Activated T-cell treated with anti-CD3 and anti-CD28 coated beads, Interleukin-2, amount 50 U/mL, for 72 hours (primary cell): ENCODE measurements around the gene VWCE. TPM values are rescaled to one million over a fixed set of nuclear protein-coding genes. Genes with fewer than 3 reads are reported as not detected.

ENCODE experiments used
- ATAC-seq, 2 donors: fragments of 150-1000 bp; cut with Tn5 transposase; replicated peaks in 1 of 2; 2 replicates each; pipeline ENCODE4 v1.10.0; 2021; ENCODE audit warnings: moderate library complexity in 2 of 2, mild to moderate bottlenecking in 1 of 2
- DNase-seq, 2 donors: peaks; one replicate each; pipeline ENCODE4 v3.0.0; 2021 to 2022; ENCODE audit warnings: mixed read lengths in 1 of 2
- H3K27ac Mint-ChIP-seq: one replicate; pipeline ENCODE4 v1.8.0; 2022; ENCODE audit warnings: mild to moderate bottlenecking, moderate library complexity, mixed read lengths
- H3K27me3 Mint-ChIP-seq: one replicate; pipeline ENCODE4 v1.8.0; 2022; ENCODE audit warnings: low read depth, mixed read lengths
- H3K36me3 Mint-ChIP-seq, 2 donors: one replicate each; pipeline ENCODE4 v1.8.0; 2022; ENCODE audit warnings: mixed read lengths in 2 of 2, mild to moderate bottlenecking in 1 of 2; ENCODE audit not compliant: insufficient read depth in 2 of 2
- H3K4me1 Mint-ChIP-seq: one replicate; pipeline ENCODE4 v1.8.0; 2022; ENCODE audit warnings: low read depth, mixed read lengths
- H3K4me3 Mint-ChIP-seq, 2 donors: one replicate each; pipeline ENCODE4 v1.8.0; 2022; ENCODE audit warnings: mild to moderate bottlenecking in 2 of 2, mixed read lengths in 2 of 2, moderate library complexity in 2 of 2
- H3K9me3 Mint-ChIP-seq, 2 donors: one replicate each; pipeline ENCODE4 v1.8.0; 2022; ENCODE audit warnings: mixed read lengths in 2 of 2
- total RNA-seq, 2 donors: library from RNA; stranded (reverse); gene quantifications; one replicate each; pipeline ENCODE4 v1.2.3, GENCODE V29; 2022

Gene VWCE
- total RNA-seq, 2 donors from 2014 or later = 7.7 to 11.8 TPM

DNA sequence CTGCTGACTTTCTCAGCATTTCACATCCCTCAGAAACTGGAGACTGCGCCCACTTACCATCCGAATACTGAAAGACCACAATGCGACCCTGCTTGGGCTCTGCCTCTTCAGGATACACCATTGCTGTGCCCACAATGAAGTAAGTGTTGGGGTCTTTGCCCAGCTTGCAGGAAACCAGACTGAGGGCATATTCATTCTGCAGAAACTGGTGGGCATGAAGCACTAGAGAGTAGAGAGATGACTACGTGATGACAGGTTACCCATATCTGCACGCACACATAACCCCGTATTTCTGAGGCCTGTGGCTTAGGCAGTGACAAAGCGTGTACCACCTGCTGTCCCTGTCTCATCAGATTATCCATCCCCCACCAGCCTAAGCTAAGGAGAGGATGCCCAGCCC, 14.6 kb upstream of the VWCE start:
- Mint-ChIP-seq H3K27ac (peak overlapping the region; percentile 32), H3K4me1 (no peaks in the 10 kb centered on the region), H3K27me3 (no peaks in the 10 kb centered on the region), H3K4me3 (peak overlapping the region in 1 of 2 donors; percentile 29), H3K9me3 (no peaks in the 10 kb centered on the region), H3K36me3 (peaks cover 8 to 22% of the 10 kb centered on the region in 2 donors)
- peak; percentile 93 to 96 for ATAC-seq
- DNase-seq = peak; percentile 45 to 52

DNA sequence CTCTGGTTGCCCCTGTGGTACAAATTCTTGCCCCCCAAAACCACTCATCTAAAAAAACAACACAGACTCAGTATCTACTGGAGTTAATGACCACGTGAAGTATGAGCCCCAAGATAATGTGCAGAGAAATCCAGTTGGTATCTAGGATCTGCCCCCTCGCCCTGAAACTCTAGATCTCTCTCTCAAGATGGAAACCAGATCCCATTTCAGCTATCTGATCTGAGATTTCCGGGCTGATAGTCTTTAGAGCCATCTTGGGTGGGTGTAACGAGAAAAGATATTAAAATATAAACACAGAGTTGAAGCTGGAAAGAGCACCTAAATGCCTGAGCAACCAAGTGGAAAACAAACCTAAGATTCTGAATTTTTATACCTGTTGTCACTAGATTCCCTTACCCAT, 14.0 kb upstream of the VWCE start:
- Mint-ChIP-seq H3K4me3 (no peak overlapping the region), H3K27ac (no peak overlapping the region), H3K9me3 (no peaks in the 10 kb centered on the region), H3K27me3 (no peaks in the 10 kb centered on the region), H3K36me3 (peaks cover 8 to 24% of the 10 kb centered on the region in 2 donors), H3K4me1 (no peaks in the 10 kb centered on the region)
- ATAC-seq = no peak
- DNase-seq = no peak

DNA sequence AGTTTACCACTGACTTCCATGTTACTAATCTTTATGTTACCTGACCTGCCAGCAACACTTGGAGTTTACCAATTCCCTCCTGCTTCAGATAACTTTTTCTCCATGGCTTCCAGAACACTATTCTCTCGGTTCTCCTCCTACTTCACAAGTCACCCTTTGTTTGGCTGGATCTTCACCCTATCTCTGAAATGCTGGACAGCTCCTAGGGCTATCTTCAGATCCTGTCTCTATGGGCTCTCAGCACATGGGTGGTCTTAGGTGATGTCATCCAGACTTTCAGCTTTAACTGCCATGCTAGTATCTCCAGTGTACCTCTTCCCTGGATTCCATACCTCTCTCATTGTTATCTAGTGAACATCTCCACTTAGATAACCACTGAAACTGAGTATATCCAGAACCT, 12.2 kb upstream of the VWCE start:
- Mint-ChIP-seq H3K27ac (no peak overlapping the region), H3K4me3 (no peak overlapping the region), H3K4me1 (no peaks in the 10 kb centered on the region), H3K36me3 (peaks cover 2 to 18% of the 10 kb centered on the region in 2 donors), H3K27me3 (no peaks in the 10 kb centered on the region), H3K9me3 (no peaks in the 10 kb centered on the region)
- DNase-seq (no peak), ATAC-seq (no peak)

DNA sequence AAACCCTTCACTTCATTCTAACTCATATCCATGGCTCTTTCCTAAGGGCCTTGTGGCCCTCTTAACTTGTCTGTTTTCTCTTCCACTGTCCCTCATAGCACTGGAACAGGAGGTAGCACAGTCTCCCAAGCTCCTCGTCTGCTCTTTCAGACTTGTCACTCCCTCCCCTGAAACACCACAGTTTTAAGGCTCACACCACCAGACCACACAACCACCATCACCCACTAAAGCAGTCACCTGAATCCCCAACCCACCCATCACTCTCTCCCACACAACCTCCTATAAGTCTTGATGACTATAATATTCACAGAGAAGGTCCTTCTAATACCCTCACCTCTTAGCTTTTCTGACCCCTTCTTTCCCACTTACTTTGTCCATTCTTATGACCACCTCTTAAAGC, 11.1 kb upstream of the VWCE start:
- no peaks in the 10 kb centered on the region for H3K27me3 Mint-ChIP-seq
- ATAC-seq (no peak), DNase-seq (no peak)
- peaks cover 2 to 12% of the 10 kb centered on the region in 2 donors for H3K36me3 Mint-ChIP-seq
- no peaks in the 10 kb centered on the region for H3K4me1 Mint-ChIP-seq
- no peak overlapping the region for H3K4me3 Mint-ChIP-seq
- no peaks in the 10 kb centered on the region for H3K9me3 Mint-ChIP-seq
- H3K27ac Mint-ChIP-seq = no peak overlapping the region

- peaks cover 6% of the 10 kb centered on the region for H3K4me1 Mint-ChIP-seq
- no peak for ATAC-seq
- no peaks in the 10 kb centered on the region for H3K27me3 Mint-ChIP-seq
- peaks cover 3 to 11% of the 10 kb centered on the region in 2 donors for H3K36me3 Mint-ChIP-seq
- DNase-seq = no peak
- no peaks in the 10 kb centered on the region for H3K9me3 Mint-ChIP-seq
- no peak overlapping the region for H3K4me3 Mint-ChIP-seq
- no peak overlapping the region for H3K27ac Mint-ChIP-seq
Observed at GRCh38 chr11:61305417-61305816, 10.3 kb upstream of the VWCE start.

DNA sequence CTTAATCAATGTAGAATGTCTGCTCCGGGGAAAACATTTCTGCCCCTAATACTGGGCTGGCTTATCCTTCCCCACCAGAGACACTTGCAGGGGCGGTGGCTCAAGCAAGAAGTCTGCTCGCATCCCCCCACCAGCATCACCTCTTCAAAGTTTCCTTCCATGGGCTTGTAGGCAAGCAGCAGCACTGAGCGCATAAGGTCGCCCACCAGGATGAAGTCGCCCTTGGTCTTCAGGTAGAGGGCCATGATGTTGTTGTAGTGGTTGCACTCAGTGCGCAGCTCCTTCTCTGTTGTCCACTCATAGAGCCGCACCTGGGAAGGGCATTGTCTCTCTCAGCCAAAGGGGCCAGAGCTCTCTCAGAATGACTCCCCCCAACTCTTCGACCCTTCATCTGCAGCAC, 8.6 kb upstream of the VWCE start:
- Mint-ChIP-seq H3K36me3 (peaks cover 3 to 16% of the 10 kb centered on the region in 2 donors), H3K9me3 (no peaks in the 10 kb centered on the region), H3K4me1 (peaks cover 11% of the 10 kb centered on the region), H3K27ac (no peak overlapping the region), H3K4me3 (no peak overlapping the region), H3K27me3 (no peaks in the 10 kb centered on the region)
- no peak for ATAC-seq
- no peak for DNase-seq

- no peak overlapping the region for H3K27ac Mint-ChIP-seq
- H3K36me3 Mint-ChIP-seq = peaks cover 8 to 20% of the 10 kb centered on the region in 2 donors
- H3K4me3 Mint-ChIP-seq = no peak overlapping the region
- no peaks in the 10 kb centered on the region for H3K9me3 Mint-ChIP-seq
- no peak for DNase-seq
- H3K27me3 Mint-ChIP-seq = no peaks in the 10 kb centered on the region
- H3K4me1 Mint-ChIP-seq = peaks cover 23% of the 10 kb centered on the region
- ATAC-seq = no peak
Observed at GRCh38 chr11:61302550-61302949, 7.4 kb upstream of the VWCE start.

GRCh38 chr11:61298663-61299244, 3.6 kb upstream of the VWCE start:
- DNase-seq (no peak), ATAC-seq (no peak)
- peaks cover 33% of the 10 kb centered on the region for H3K4me1 Mint-ChIP-seq
- H3K27ac Mint-ChIP-seq = no peak overlapping the region
- H3K9me3 Mint-ChIP-seq = no peaks in the 10 kb centered on the region
- no peaks in the 10 kb centered on the region for H3K27me3 Mint-ChIP-seq
- H3K4me3 Mint-ChIP-seq = no peak overlapping the region
- peaks cover 11 to 21% of the 10 kb centered on the region in 2 donors for H3K36me3 Mint-ChIP-seq

DNA sequence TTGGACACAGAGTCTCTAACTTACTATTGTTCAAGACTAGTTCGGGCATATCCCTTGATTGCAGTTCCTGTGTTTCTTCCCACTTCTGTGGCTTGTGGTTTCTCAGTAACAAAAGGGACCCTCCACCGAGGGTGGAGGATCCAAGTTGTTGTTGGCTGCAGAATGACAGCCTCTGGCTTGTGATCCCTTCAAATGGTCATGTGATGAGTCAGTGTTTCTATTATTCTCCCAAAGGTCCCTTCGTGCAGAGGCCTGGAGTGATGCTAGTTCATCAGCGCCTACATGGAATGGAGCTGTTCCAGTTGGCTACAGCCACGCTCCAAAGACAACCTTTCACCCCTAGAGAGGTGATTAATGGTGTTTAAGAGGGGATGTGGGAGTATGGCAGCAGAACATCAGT, 2.6 kb upstream of the VWCE start:
- H3K4me3 Mint-ChIP-seq = peak overlapping the region; percentile 3 to 9
- H3K4me1 Mint-ChIP-seq = peaks cover 41% of the 10 kb centered on the region
- no peak overlapping the region for H3K27ac Mint-ChIP-seq

GRCh38 chr11:61297341-61297740, 2.2 kb upstream of the VWCE start:
- Mint-ChIP-seq H3K27ac (no peak overlapping the region), H3K4me1 (peaks cover 45% of the 10 kb centered on the region), H3K27me3 (peaks cover 3% of the 10 kb centered on the region), H3K36me3 (peaks cover 11 to 21% of the 10 kb centered on the region in 2 donors), H3K9me3 (no peaks in the 10 kb centered on the region), H3K4me3 (peak overlapping the region; percentile 3 to 9)
- ATAC-seq (no peak), DNase-seq (no peak)

More for the DNA sequence above, 2.6 kb upstream of the VWCE start:
- Mint-ChIP-seq H3K27me3 (no peaks in the 10 kb centered on the region), H3K36me3 (peaks cover 11 to 21% of the 10 kb centered on the region in 2 donors), H3K9me3 (no peaks in the 10 kb centered on the region)
- no peak for ATAC-seq
- no peak for DNase-seq

DNA sequence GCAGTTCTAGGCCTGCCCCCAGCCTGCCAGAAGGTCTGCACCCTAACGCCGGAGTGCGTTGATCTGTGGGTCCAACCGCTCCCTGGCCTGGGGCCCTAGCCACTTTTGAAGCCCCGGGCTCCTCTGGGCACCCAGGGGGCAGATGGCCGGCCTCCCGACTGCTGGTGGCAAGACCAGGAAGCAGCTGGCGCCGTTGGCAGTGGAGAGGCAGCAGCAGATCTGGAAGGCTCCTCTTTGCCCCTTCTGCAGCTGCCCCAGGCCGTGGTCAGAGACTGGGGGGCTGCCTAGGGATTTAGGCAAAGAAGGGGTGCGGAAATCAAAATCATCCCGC, 445 bp upstream of the VWCE start:
- peaks cover 9% of the 10 kb centered on the region for H3K27me3 Mint-ChIP-seq
- peak overlapping the region; percentile 6 to 90 for H3K4me3 Mint-ChIP-seq
- no peak overlapping the region for H3K27ac Mint-ChIP-seq
- DNase-seq = no peak
- peaks cover 41% of the 10 kb centered on the region for H3K4me1 Mint-ChIP-seq
- peaks cover 11 to 17% of the 10 kb centered on the region in 2 donors for H3K36me3 Mint-ChIP-seq
- no peak for ATAC-seq
- H3K9me3 Mint-ChIP-seq = no peaks in the 10 kb centered on the region

- H3K27me3 Mint-ChIP-seq = peaks cover 9% of the 10 kb centered on the region
- ATAC-seq (peak; percentile 62 to 63), DNase-seq (peak; percentile 54 to 56)
- H3K4me3 Mint-ChIP-seq = peak overlapping the region; percentile 88 to 90
- H3K36me3 Mint-ChIP-seq = peaks cover 9 to 13% of the 10 kb centered on the region in 2 donors
- H3K4me1 Mint-ChIP-seq = peaks cover 38% of the 10 kb centered on the region
- H3K27ac Mint-ChIP-seq = peak overlapping the region; percentile 30
- no peaks in the 10 kb centered on the region for H3K9me3 Mint-ChIP-seq
Observed at GRCh38 chr11:61293867-61294716, 1.0 kb downstream of the VWCE start.

DNA sequence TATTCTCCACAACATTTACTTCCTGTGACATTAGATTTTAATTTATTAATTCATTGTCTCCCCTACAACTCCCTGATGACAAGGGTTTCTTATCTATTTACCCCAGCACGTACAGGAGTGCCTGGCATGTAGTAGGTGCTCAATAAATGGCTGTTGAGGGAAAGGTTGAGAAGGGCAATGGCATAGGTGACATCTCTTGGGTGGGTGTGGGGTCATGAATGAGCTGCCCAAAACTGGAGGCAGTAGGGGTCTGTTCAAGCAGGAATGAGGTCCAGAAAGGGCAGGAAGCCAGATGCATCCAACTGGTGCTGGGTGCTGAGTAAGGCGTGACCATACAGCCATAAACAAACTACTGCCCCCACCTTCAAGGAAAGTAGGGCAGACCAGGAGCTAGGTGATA, 2.8 kb downstream of the VWCE start:
- no peaks in the 10 kb centered on the region for H3K9me3 Mint-ChIP-seq
- ATAC-seq = no peak
- DNase-seq = no peak
- H3K27me3 Mint-ChIP-seq = peaks cover 9% of the 10 kb centered on the region
- H3K4me3 Mint-ChIP-seq = peak overlapping the region; percentile 22 to 90
- H3K27ac Mint-ChIP-seq = no peak overlapping the region
- H3K4me1 Mint-ChIP-seq = peaks cover 25% of the 10 kb centered on the region
- peaks cover 2 to 7% of the 10 kb centered on the region in 2 donors for H3K36me3 Mint-ChIP-seq
